ENCODE measurements around the gene KIF2C.
"Not testable (repeated sequence)": the region's sequence is repeated elsewhere in the genome, so short reads cannot be mapped to it uniquely, and the experiment has no call there.

The KIF2C gene

GRCh38 chr1:44739307-44740178, at the start of gene KIF2C:
Gene KIF2C (plus strand): TSS chr1:44739837. CDS start chr1:44739933, 96 bp downstream.
- peak; percentile 99 for DNase-seq

GRCh38 chr1:44693159-44693558, 46.5 kb upstream of the KIF2C start:
- DNase-seq: no peak

GRCh38 chr1:44693900-44694299, 45.7 kb upstream of the KIF2C start:
- DNase-seq: no peak

GRCh38 chr1:44694863-44695478, 44.7 kb upstream of the KIF2C start:
- DNase-seq: no peak

- DNase-seq: no peak
These were observed 44.0 kb upstream of the KIF2C start for GRCh38 chr1:44695671-44696070.

- no peak for DNase-seq
These were observed 43.5 kb upstream of the KIF2C start for GRCh38 chr1:44696101-44696500.

GRCh38 chr1:44696789-44697345, 42.8 kb upstream of the KIF2C start:
- peak; percentile 58 to 63 for DNase-seq

GRCh38 chr1:44698138-44698537, 41.5 kb upstream of the KIF2C start:
- DNase-seq: no peak

GRCh38 chr1:44699375-44699774, 40.3 kb upstream of the KIF2C start:
- not testable (repeated sequence) for DNase-seq

- DNase-seq: no peak
These were observed 39.1 kb upstream of the KIF2C start for GRCh38 chr1:44700573-44700972.

- DNase-seq: no peak
These were observed 38.5 kb upstream of the KIF2C start for GRCh38 chr1:44701141-44701573.

GRCh38 chr1:44705470-44705869, 34.2 kb upstream of the KIF2C start:
- DNase-seq: no peak

- no peak for DNase-seq
These were observed 33.7 kb upstream of the KIF2C start for GRCh38 chr1:44705938-44706337.

- no peak for DNase-seq
These were observed 32.3 kb upstream of the KIF2C start for GRCh38 chr1:44707112-44707881.

GRCh38 chr1:44707959-44708831, 31.4 kb upstream of the KIF2C start:
- peak; percentile 45 to 47 for DNase-seq

GRCh38 chr1:44713321-44713781, 26.3 kb upstream of the KIF2C start:
- DNase-seq: no peak

GRCh38 chr1:44714532-44714931, 25.1 kb upstream of the KIF2C start:
- DNase-seq: no peak

- DNase-seq: peak; percentile 74 to 80
These were observed 24.6 kb upstream of the KIF2C start for GRCh38 chr1:44714944-44715571.

- DNase-seq: no peak
These were observed 22.5 kb upstream of the KIF2C start for GRCh38 chr1:44717156-44717555.

GRCh38 chr1:44717653-44718052, 22.0 kb upstream of the KIF2C start:
- no peak for DNase-seq

GRCh38 chr1:44718091-44718490, 21.5 kb upstream of the KIF2C start:
- no peak for DNase-seq

All from activated T-cell treated with anti-CD3 and anti-CD28 coated beads, Interleukin-2, amount 50 U/mL, for 48 hours (primary cell).